SU-DHL-6 (cell line): Measurements from ENCODE around the gene GAS7.

Experiments used
- EZH2phosphoT487 ChIP-seq: fragments of 200-600 bp; sonication (generic), shearing (Covaris generic); conservative IDR thresholded peaks from 2 replicates; pipeline ENCODE4 v1.6.1; 2018; ENCODE audit warnings: mild to moderate bottlenecking, antibody characterized with exemption, low read length, moderate library complexity, mixed read lengths
- TF ChIP-seq, protein P1 (sequence below): fragments of 200-600 bp; sonication (generic); IDR thresholded peaks from one replicate; pipeline ENCODE4 v1.5.1; 2017; ENCODE audit warnings: antibody characterized with exemption, mild to moderate bottlenecking, low read length, moderate library complexity; ENCODE audit not compliant: insufficient read depth, poor library complexity, severe bottlenecking

DNA sequence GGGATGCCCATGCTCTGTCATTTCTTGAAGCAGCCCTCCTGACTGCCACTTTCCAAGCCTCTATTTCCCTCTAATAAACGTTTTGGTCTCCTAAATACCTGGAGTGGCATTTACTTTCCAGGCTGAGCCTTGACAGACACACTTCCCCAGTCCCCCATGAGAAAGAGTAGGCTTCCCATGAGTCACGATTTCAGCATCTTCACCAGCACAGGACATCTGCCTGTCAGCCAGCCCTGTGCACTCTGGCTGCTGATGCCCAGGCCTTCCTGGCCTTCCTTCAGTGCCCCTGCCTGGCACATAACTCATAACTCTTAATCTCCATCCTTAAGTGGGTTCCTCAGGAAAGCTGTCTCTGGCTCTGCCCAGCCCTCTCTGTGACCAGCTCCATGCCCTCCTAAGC lies 30.8 kb upstream of the GAS7 start:
- TF ChIP-seq, protein P1, sequence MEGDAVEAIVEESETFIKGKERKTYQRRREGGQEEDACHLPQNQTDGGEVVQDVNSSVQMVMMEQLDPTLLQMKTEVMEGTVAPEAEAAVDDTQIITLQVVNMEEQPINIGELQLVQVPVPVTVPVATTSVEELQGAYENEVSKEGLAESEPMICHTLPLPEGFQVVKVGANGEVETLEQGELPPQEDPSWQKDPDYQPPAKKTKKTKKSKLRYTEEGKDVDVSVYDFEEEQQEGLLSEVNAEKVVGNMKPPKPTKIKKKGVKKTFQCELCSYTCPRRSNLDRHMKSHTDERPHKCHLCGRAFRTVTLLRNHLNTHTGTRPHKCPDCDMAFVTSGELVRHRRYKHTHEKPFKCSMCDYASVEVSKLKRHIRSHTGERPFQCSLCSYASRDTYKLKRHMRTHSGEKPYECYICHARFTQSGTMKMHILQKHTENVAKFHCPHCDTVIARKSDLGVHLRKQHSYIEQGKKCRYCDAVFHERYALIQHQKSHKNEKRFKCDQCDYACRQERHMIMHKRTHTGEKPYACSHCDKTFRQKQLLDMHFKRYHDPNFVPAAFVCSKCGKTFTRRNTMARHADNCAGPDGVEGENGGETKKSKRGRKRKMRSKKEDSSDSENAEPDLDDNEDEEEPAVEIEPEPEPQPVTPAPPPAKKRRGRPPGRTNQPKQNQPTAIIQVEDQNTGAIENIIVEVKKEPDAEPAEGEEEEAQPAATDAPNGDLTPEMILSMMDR, result no peak
- TF ChIP-seq EZH2phosphoT487, result no peak
